Measurements from ENCODE around the gene PDSS2.
"Not testable (repeated sequence)": the region's sequence is repeated elsewhere in the genome, so short reads cannot be mapped to it uniquely, and the experiment has no call there.

PDSS2 gene

DNA sequence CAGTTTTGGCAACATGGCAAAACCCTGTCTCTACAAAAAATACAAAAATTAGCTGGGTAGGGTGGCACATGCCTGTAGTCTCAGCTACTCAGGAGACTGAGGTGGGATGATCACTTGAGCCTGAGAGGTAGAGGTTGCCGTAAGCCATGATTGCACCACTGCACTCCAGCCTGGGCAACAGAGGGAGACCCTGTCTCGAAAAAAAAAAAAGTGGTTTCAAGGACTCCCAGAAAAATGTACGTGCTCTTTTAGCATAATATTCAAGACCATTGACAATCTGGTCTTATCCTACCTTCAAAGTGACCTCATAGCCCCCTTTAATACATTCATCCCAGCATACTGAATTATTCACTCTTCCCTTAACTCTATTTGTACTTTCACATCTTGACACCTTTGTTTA is 16.0 kb upstream of the PDSS2 start:
- not testable (repeated sequence) for DNase-seq

DNA sequence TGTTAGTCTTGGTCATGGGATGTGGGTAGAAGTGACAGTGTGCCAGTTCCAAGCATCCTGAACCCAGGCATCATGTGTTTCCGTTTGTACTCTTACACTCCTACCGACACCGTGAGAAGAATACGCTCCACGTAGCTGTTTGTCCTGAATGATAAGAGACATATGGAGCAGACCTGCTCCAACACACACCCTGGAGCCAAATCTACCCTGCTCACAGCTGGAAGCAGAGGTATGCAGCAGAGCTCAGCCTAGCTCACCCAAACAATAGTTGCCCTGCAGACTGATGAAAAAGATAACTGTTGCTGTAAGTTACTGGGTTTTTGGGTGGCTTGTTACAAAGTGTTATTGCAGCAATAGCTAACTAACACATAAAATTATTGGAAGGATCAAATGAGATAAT is 14.3 kb upstream of the PDSS2 start:
- DNase-seq = peak; percentile 69

GRCh38 chr6:107470364-107470763 is 11.0 kb upstream of the PDSS2 start:
- no peak for DNase-seq

DNA sequence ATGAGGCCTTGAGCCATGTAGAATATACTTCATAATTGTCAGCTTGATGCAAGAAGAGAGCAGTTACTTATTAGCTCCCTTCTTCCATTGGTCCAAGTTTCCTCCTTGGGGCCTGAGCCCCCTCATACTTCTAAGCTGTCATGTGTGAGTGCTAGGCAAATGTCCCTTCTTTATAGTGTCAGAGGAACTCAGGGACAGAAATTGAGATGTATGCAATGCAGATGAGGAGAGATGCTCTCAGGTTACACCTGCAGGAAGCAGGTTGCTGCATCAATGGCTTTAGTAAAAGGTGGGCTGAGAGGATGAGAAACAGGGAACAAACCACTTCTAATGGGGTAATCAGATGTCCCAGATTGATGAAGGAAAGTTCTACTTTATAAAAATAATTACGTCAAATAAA is 6.7 kb upstream of the PDSS2 start:
- no peak for DNase-seq

- DNase-seq = no peak
These were observed 793 bp upstream of the PDSS2 start for GRCh38 chr6:107460083-107460631.

- DNase-seq = peak; percentile 67
These were observed 587 bp downstream of the PDSS2 start for GRCh38 chr6:107458672-107459282.

DNA sequence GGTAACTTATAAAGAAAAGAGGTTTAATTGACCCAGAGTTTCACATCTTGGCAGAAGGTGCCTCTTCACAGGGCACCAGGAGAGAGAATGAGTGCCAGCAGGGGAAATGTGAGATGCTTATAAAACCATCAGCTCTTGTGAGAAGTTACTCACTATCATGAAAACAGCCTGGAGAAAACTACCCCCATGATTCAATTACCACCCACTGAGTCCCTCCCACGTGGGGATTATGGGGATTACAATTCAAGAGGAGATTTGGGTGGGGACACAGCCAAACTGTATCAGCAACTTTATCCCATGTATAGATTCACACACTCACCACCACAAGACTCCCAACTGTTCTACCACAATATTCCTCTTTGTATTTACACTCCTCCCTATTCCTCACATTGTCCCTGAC is 10.6 kb downstream of the PDSS2 start:
- DNase-seq = no peak

DNA sequence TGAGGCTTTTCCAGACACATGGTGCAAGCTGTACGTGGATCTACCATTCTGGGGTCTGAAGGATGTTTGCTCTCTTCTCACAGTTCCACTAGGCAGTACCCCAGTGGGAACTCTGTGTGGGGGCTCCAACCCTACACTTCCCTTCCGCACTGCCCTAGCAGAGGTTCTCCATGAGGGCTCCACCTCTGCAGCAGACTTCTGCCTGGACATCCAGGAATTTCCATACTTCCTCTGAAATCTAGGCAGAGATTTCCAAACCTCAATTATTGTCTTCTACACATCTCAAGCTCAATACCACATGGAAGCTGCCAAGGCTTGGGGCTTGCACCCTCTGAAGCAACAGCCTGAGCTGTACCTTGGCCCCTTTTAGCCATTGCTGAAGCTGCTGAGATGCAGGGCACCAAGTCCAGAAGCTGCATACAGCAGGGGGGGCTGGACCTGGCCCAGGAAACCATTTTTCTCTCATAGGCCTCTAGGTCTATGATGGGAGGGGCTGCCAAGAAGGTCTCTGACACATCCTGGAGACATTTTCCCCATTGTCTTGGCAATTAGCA is 11.6 kb downstream of the PDSS2 start:
- DNase-seq = no peak

- DNase-seq = no peak
These were observed 15.1 kb downstream of the PDSS2 start for GRCh38 chr6:107444277-107444676.

DNA sequence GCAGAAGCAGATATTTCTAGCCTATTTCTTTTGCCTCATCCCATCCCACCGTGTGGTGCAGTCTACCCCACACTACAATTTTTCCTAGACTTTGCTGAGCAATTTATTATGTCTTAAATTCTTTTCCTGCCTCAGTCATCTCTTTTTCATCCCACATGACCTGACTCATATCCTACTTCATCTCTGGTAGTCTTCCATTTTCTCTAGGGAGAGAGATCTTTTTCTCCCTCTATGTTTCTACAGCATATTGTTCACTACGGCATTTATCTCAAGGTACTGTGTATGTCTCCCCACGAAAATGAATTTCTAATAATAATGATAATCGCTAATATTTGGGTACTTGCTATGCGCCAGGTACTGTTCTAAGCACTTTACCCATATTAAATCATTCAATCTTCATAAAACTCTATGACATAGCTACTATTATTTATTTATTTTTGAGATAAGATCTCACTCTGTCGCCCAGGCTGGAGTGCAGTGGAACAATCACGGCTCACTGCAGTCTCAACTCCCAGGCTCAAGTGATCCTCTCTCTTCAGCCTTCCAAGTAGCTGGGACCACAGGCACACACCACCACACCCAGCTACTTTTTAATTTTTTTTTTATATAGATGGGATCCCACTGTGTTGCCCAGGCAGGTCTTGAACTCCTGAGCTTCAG is 15.6 kb downstream of the PDSS2 start:
- DNase-seq = no peak

DNA sequence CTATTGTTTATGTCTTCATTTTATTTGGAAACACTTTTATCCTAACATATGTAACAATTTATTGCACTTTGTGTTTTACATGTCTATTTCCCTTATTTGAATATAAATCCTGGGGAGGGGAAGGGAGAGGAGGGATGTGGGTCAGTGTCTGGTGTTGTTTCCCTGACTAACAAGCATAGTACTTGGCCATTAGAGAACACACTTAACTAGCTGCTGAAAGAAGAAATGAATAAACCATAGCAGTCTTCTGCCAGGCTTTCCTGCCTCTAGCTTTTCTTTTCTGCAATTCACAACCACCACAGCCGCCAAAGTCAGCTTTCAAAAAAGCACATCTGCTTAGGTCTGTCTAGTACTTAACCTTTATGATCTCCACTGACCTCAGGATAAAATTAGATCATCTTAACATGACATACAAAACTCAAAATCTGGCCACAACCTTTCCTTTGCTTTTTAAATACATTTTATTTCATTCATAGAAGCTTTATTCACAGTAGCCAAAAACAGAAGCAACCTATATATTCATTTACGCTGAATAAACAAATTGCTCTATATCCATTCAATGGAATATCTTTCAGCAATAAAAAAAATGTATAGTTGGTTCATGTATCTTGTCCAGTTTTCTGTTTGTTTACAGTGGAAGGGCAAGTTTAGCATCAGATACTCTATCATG is 16.3 kb downstream of the PDSS2 start:
- DNase-seq = no peak

DNA sequence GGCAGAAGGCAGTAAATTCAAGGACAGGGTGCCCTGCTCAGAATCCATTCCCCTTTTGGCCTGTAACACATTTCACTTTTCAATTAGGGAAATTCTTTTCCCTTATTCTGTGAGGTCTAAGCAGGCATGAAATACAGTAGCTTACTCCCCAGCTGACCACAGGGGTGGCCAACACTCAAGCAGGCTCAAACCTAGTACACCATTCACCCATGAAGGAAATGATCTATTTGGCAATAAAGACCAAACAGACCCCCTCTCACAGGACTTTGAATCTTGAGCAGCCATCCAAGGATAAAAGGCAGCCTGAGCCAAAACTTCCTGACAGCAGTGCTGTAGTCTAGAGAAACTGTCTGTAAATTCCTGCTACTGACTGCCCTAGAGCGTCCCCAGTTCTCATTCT is 17.7 kb downstream of the PDSS2 start:
- no peak for DNase-seq

GRCh38 chr6:107440936-107441335 is 18.4 kb downstream of the PDSS2 start:
- no peak for DNase-seq

- DNase-seq = no peak
These were observed 20.0 kb downstream of the PDSS2 start for GRCh38 chr6:107439406-107439805.

GRCh38 chr6:107437691-107438090 is 21.7 kb downstream of the PDSS2 start:
- no peak for DNase-seq

GRCh38 chr6:107436881-107437280 is 22.5 kb downstream of the PDSS2 start:
- DNase-seq = no peak

DNA sequence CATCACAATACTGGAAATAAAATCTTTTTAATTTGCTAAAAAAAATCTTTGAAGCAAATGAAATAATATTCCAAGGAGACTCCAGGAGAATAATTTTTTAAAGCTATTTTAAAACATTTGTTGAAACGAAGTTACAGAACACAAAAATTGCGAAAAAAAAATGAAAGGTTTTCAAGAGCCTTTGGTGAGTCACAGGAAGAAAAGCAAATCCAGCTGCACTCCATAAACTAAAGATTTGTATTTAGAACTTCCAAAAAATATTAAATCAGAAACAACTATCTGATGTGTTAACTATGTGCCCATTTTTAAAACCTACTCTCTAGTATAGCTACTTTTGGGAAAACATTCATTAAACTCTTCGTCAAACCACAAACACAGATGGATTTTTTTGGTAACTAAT is 23.6 kb downstream of the PDSS2 start:
- no peak for DNase-seq

DNA sequence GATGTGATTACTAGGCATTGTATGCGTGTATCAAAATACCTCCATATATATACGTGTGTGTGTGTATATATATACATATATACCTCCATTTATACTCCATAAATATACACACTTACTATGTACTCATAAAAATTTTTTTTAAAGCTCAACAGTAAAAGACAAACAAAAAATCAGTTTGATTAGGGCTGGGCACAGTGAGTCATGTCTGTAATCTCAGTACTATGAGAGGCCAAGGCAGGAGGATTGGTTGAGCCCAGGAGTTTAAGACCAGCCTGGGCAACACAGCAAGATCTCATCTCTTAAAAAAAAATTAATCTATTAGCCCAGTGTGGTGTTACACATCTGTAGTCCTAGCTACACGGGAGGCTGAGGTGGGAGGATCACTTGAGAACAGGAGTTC is 24.6 kb downstream of the PDSS2 start:
- DNase-seq = no peak

DNA sequence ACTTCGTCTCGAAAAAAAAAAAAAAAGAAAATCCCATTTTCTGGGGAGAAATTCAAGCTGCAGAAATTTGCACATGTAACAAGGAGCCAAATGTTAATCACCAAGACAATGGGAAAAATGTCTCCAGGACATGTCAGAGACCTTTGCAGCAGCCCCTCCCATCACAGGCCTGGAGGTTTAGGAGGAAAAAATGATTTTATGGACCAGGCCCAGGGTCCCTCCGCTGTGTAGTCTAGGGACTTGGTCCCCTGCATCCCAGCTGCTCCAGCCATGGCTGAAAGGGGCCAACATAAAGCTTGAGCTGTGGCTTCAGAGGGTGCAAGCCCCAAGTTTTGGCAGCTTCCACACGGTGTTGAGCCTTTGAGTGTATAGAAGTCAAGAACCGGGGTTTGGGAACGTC is 33.4 kb downstream of the PDSS2 start:
- not testable (repeated sequence) for DNase-seq

DNA sequence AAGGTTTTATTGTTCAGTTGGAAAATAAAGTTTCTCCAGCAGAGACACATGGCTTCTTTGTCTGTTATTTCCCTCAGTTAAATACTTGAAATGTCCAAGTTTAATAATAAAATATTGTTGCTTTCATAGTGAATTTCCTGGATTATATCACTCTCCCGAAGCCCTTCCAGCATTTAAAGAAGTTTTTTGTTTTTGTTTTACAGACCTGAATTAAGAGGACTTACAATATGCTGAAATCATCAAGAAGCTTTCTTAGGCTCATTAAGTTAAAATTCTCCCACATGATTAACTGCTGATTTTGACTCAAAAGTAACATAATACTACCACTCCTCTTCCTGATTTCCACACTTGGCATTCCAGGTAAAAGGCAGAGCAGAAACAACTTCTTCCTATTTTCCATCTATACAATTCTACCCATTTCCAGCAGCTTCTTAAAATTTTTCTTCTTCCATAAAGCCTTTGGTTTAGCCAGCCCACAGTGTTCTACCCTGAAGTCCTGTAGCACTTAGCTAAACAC is 35.8 kb downstream of the PDSS2 start:
- DNase-seq = no peak

DNA sequence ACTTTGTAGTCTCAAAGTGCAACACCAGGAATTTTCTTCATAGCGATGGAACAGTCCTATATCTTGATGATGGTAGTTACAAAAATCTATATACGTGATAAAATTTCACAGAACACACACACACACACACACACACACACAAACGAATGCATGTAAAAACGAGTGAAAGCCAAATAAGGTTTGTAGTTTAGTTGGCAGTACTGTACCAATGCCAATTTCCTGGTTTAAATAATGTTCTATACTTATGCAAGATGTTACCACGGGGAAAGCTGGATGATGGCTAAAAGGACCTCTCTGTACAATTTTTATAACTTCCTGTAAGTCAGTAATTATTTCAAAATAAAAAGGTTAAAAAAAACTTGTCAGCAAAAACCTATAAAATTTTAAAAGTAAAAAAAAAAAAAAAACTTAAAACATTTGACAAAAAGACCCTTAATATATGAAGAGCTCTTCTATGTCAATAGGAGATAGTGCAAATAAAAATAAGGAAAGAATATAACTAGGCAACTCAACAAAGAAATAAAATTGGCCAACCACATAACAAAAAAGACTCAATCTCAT is 37.6 kb downstream of the PDSS2 start:
- DNase-seq = no peak

- DNase-seq = no peak
These were observed 39.6 kb downstream of the PDSS2 start for GRCh38 chr6:107419733-107420132.

DNA sequence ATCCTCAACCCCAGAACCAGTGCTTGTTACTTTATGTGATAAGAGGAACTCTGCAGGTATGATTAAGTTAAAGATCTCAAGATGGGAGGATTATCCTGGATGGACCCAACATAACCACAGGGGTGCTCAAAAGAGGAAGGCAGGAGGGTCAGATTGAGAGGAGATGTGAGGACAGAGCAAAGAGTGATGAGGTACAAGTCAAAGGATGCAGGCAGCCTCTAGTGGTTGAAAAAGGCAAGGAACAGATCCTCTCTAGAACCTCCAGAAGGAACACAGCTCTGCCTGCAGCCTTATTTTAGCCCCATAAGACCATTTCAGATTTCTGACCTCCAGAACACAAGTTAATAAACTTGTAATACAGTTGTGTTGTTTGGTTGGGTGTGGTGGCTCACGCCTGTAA is 41.2 kb downstream of the PDSS2 start:
- DNase-seq = no peak

Measured in islet precursor cell (in vitro differentiated cells).